Mesothelial cell of epicardium (in vitro differentiated cells): ENCODE measurements around the gene LTBP1. TPM values are rescaled to one million over a fixed set of nuclear protein-coding genes. Genes with fewer than 3 reads are reported as not detected.

Experiments
- DNase-seq, 2 experiments: peaks; one replicate each; pipeline ENCODE4 v3.0.0; 2021; ENCODE audit warnings: low spot score in 2 of 2; ENCODE audit not compliant: unreplicated experiment in 2 of 2
- H3K27ac Mint-ChIP-seq: 2 replicates; pipeline ENCODE4 v1.8.0; 2021; ENCODE audit warnings: mixed read lengths
- H3K27me3 Mint-ChIP-seq: 2 replicates; pipeline ENCODE4 v1.8.0; 2021; ENCODE audit warnings: low read depth, mixed read lengths
- H3K36me3 Mint-ChIP-seq: 2 replicates; pipeline ENCODE4 v1.8.0; 2021; ENCODE audit warnings: mixed read lengths
- H3K4me1 Mint-ChIP-seq: 2 replicates; pipeline ENCODE4 v1.8.0; 2021; ENCODE audit warnings: mixed read lengths
- H3K4me3 Mint-ChIP-seq: 2 replicates; pipeline ENCODE4 v1.8.0; 2021; ENCODE audit warnings: mild to moderate bottlenecking, moderate library complexity, mixed read lengths
- H3K9me3 Mint-ChIP-seq: 2 replicates; pipeline ENCODE4 v1.8.0; 2021; ENCODE audit warnings: mixed read lengths
- total RNA-seq: library from RNA; stranded (reverse); gene quantifications from 3 replicates; pipeline ENCODE4 v1.2.1, GENCODE V29; 2021
- TF ChIP-seq, protein P1 (sequence below): fragments of 200-600 bp; sonication (generic); IDR thresholded peaks from one replicate; pipeline ENCODE4 v1.5.0; 2021; ENCODE audit warnings: antibody characterized with exemption; ENCODE audit not compliant: unreplicated experiment

LTBP1 gene
- total RNA-seq, 1 donor from 2014 or later: 80.2 TPM

DNA sequence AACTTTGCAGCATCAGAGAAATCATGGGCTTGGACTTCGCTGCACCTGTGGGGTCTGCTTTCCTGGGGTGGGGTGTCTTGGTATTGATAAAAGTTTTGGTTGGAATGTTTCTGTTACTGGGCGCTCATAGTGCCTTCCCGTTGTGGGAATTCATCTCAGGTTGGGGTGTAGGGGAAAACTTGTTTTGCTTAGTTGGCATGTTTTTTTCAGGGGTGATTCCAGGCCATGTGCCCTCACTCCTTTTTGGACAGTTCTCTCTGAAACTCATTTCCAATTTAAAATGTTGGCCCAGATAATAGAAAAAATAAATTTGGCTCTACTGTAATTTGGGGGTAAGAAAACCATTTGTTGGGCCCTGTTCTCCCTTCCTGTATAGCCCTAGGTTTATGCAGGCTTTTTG is 1.5 kb downstream of the LTBP1 start:
- TF ChIP-seq, protein P1, sequence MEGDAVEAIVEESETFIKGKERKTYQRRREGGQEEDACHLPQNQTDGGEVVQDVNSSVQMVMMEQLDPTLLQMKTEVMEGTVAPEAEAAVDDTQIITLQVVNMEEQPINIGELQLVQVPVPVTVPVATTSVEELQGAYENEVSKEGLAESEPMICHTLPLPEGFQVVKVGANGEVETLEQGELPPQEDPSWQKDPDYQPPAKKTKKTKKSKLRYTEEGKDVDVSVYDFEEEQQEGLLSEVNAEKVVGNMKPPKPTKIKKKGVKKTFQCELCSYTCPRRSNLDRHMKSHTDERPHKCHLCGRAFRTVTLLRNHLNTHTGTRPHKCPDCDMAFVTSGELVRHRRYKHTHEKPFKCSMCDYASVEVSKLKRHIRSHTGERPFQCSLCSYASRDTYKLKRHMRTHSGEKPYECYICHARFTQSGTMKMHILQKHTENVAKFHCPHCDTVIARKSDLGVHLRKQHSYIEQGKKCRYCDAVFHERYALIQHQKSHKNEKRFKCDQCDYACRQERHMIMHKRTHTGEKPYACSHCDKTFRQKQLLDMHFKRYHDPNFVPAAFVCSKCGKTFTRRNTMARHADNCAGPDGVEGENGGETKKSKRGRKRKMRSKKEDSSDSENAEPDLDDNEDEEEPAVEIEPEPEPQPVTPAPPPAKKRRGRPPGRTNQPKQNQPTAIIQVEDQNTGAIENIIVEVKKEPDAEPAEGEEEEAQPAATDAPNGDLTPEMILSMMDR: no peak
- peaks cover 6% of the 10 kb centered on the region for H3K36me3 Mint-ChIP-seq

DNA sequence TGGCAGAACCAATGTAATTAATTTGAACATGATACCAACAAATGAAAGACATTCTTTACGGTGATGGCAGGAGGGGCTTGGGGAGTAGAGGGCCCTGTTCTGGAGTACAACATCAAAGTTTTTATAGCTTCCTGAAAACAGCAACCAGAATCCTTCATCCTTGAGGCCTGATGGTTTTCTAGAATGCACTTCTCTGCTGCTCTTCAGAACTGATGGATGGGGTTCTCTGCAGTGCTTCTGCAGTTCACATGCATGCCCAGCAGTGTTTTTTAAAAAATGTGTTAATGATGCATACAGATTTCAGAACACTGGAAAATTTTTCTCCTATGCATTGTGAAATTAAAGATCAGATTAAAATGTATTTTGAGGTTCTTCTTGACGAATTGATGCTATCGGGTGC is 2.5 kb downstream of the LTBP1 start:
- no peak overlapping the region for H3K4me3 Mint-ChIP-seq
- DNase-seq: no peak
- H3K9me3 Mint-ChIP-seq: no peaks in the 10 kb centered on the region
- H3K4me1 Mint-ChIP-seq: peaks cover 15% of the 10 kb centered on the region
- no peak overlapping the region for H3K27ac Mint-ChIP-seq
- TF ChIP-seq, protein P1: no peak
- H3K36me3 Mint-ChIP-seq: peaks cover 6% of the 10 kb centered on the region
- no peaks in the 10 kb centered on the region for H3K27me3 Mint-ChIP-seq

More for the DNA sequence above, 1.5 kb downstream of the LTBP1 start:
- no peak for DNase-seq
- Mint-ChIP-seq H3K27me3 (no peaks in the 10 kb centered on the region), H3K4me3 (peak overlapping the region; percentile 74), H3K27ac (peak overlapping the region; percentile 90), H3K4me1 (peaks cover 15% of the 10 kb centered on the region), H3K9me3 (no peaks in the 10 kb centered on the region)

DNA sequence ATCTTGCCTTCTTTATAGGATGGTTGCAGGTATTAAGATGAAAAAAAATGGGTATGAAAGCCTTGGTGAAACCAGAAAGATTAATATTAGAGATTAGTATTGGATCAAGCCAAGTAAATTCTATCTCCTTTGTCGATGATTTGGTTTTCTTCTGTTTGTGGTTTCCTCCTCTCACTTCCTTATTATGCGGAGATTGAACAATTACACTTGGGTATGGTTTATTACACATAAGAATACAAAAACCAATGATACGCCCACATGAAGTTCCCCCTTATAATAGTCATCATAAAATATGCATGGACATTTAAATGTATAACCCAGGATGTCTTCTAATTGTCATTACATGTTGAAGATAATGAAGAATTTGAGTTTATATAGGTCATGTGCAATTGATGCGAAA is 4.9 kb downstream of the LTBP1 start:
- H3K36me3 Mint-ChIP-seq: peaks cover 10% of the 10 kb centered on the region
- H3K4me3 Mint-ChIP-seq: no peak overlapping the region
- TF ChIP-seq, protein P1: no peak
- no peaks in the 10 kb centered on the region for H3K27me3 Mint-ChIP-seq
- no peaks in the 10 kb centered on the region for H3K9me3 Mint-ChIP-seq
- peaks cover 15% of the 10 kb centered on the region for H3K4me1 Mint-ChIP-seq
- no peak overlapping the region for H3K27ac Mint-ChIP-seq
- no peak for DNase-seq

DNA sequence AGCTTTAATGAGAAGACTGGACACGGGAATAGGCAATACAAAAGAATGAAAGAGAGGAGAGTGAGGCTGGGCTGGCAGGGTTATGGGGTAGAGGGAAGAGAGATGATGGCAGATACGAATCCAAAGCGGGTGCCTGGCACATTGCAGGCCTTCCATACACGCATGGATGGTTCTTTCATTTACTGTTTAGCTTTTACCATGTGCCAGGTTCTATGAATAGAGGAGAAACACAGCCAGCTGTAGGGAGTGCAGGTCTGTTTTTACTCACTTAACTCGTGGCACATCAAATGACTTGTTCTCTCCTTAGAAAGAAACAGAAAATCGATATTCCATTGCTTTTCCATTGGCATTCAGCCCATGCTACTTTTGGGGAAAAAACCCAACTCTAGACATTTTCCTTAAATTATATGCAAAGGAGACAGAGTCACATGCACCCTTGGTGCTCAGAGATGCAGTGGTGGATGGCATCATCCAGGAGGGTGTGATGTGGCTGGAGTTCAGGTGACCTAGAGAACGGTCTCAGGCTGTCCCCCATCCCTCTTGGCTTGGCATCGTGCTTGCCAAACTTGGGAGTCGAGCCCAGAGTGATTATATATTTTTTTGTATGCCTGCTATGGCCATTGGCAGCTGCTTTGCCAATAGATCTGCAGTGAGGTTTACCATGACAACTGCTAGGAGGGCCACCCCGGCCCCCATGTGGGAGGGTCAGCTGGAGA is 6.2 kb downstream of the LTBP1 start:
- no peak overlapping the region for H3K27ac Mint-ChIP-seq
- peaks cover 15% of the 10 kb centered on the region for H3K36me3 Mint-ChIP-seq
- H3K4me3 Mint-ChIP-seq: no peak overlapping the region
- H3K4me1 Mint-ChIP-seq: peaks cover 15% of the 10 kb centered on the region
- no peaks in the 10 kb centered on the region for H3K27me3 Mint-ChIP-seq
- TF ChIP-seq, protein P1: no peak
- no peak for DNase-seq
- H3K9me3 Mint-ChIP-seq: no peaks in the 10 kb centered on the region

DNA sequence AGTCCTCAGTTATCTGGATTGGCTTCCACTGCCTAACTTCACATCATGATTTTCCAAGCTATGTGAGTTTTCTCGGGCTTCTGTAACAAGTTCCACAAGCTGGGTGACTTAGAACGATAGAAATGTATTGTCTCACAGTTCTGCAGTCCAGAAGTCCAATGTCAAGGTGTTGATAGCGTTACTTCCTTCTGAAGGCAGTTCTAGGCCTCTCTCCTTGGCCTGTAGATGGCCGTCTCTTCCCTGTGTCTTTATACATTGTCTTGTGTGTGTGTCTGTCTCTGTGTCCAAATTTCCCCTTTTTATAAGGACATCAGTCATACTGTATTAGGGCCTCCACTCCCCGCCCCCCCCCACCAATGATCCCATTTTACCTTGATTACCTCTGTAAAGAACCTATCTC is 7.5 kb downstream of the LTBP1 start:
- Mint-ChIP-seq H3K36me3 (peaks cover 15% of the 10 kb centered on the region), H3K4me3 (no peak overlapping the region), H3K9me3 (no peaks in the 10 kb centered on the region), H3K27ac (no peak overlapping the region), H3K27me3 (no peaks in the 10 kb centered on the region), H3K4me1 (peaks cover 5% of the 10 kb centered on the region)
- DNase-seq: no peak
- TF ChIP-seq, protein P1: no peak
